NCI-H128 (cell line): ENCODE data around the gene ABCA7.
A peak's percentile ranks its signal among the peaks of the same experiment; 100 is the strongest.

ENCODE experiments used
- DNase-seq: peaks from one replicate; lab custom pipeline; 2025; ENCODE audit not compliant: unreplicated experiment; lab: John Stamatoyannopoulos, UW

ABCA7 gene

DNA sequence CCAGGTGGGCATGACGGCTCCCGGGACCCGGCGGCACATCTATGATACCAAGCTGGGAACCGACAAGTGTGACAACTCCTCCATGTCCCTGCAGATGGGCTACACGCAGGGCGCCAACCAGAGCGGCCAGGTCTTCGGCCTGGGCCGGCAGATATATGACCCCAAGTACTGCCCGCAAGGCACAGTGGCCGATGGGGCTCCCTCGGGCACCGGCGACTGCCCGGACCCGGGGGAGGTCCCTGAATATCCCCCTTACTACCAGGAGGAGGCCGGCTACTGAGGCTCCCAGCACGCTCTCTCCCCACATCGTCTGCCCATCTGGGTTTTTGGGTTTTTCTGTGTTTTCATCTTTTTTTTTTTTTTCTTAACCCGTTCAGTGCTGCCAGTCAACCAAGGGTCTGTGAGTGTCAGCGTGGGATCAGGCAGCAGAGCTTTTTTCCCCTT, 2.3 kb upstream of the ABCA7 start:
- no peak for DNase-seq

DNA sequence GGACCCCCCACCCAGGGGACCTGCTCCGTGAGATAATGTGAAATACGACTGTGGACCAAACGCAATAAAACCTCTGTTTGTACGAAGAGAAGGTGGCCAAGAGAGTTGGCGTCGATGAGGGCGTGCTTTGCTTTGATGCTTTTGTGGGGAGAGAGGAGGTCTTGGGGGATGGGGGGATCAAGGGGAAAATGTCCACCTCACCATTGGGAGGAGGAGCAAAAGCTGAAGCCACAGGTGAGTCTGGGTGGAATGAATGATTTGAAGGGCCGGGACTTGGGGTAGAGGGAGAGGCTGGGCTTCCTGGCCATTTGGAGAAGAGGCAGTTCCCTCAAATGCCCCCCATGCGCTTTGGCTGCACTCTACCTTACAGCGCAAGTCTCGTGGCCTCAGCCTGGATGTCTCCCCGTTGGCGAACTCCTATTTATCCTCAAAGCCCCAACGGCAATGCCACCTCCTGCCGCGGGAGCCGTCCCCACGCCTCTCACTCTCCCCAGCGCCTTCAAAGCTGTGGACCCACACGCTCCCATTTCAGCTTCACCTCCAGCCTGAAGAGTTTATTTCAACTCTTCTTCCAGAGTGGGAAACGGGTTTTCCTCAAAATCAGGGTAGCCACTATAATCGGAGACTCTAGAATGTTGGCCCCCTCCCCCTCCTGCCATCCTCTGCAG, 795 bp upstream of the ABCA7 start:
- no peak for DNase-seq

DNA sequence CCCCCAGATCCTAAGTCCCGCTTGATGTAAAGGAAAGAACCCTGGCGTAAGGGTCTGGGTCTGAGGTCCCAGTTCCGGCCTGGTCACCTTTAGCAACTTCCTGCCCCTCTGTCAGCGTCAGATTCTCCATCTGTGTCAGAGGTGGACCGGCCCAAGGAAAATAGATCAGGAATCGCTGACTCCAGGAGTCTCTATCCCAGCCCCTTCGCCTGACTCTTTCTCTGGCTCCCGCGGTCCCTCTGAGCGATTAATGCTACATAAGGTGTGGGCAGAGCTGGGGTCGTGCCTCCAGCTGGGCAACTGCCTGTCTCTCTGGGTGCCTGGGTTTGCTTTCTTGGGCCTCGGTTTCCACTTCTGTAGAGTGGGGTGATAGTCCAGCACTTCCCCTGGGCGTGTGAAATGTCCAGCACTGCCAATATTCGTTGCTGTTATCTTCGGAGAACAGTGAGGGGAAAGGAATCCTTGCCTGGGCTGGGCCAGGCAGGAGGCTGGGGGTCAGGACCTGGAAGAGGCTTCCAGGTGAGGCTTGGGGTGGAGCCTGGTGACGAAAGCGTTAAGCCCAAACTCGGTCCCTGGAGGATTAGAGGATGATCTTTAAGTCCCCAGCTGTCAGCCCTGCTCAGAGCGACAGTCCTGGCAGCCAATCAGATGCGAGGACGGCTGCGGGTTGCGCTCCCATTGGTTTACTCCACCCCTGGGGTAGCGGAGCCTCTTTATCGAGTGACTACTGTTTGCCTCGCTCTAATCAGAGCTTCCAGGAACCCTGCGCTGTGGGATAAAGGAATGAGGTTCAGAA, 767 bp downstream of the ABCA7 start:
- DNase-seq = peak; percentile 66

DNA sequence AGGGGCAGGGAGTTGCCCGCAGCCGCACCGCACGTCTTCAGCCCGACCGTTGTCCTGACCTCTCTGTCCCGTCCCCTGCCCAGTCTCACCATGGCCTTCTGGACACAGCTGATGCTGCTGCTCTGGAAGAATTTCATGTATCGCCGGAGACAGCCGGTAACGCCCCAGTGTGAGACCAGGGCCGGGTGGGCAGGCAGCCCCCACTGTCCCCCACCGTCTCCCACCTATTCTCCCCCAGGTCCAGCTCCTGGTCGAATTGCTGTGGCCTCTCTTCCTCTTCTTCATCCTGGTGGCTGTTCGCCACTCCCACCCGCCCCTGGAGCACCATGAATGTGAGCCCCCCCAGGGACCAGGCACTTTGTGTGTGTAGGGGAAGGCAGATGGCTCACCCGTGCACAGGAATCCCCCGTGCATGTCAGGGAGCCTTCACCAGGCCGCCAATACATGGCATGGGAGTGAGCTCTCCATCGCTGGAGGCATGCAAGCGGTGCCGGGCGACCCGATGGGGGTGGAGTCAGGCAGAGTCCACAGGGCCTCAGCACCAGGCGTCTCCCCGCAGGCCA, 1.4 kb downstream of the ABCA7 start:
- no peak for DNase-seq

DNA sequence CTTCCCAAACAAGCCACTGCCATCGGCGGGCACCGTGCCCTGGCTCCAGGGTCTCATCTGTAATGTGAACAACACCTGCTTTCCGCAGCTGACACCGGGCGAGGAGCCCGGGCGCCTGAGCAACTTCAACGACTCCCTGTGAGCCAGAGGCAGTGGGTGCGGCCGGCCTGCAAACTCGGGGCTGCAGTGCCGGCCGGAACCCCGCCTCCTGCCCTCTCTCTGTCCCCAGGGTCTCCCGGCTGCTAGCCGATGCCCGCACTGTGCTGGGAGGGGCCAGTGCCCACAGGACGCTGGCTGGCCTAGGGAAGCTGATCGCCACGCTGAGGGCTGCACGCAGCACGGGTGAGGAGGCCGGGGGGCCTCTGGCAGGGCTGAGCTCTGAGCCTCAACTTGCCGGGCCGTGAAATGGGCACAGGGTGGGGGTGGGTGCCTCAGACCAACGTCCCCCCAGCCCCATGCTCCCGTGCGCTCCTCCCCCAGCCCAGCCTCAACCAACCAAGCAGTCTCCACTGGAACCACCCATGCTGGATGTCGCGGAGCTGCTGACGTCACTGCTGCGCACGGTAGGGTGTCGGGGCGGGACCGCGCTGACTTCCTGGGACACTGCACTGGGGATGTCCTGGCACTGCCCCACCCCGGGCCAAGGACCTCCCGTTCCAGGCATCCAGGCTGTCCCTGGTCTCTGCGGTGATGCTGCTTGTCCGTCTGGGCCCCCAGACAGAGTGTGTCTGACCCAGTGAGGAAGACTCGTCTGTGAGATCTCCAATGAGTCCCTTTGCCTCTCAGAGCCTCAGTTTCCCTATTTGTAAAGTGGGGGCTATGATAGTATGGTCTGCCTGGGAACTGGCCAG, 2.2 kb downstream of the ABCA7 start:
- no peak for DNase-seq

DNA sequence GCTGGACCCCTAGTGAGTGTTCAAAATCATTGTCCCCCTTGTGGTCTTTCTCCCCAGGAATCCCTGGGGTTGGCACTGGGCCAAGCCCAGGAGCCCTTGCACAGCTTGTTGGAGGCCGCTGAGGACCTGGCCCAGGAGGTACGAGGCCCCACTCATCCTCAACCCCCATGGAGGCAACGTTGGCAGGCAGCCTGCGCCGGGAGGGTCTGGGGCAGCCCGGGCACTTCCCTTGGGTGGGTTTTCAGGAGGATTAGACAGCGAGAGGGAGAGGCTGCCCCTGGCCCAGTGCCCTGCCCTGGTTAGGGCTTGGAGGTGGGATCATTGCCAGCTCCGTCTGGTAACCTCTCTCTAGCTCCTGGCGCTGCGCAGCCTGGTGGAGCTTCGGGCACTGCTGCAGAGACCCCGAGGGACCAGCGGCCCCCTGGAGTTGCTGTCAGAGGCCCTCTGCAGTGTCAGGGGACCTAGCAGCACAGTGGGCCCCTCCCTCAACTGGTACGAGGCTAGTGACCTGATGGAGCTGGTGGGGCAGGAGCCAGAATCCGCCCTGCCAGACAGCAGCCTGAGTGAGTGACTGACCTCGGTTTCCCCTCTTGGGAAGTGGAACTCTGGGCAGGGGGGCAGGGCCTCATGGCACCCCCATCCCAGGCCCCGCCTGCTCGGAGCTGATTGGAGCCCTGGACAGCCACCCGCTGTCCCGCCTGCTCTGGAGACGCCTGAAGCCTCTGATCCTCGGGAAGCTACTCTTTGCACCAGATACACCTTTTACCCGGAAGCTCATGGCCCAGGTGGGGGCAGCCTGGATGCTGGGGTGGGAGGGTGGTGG, 3.0 kb downstream of the ABCA7 start:
- DNase-seq = no peak

DNA sequence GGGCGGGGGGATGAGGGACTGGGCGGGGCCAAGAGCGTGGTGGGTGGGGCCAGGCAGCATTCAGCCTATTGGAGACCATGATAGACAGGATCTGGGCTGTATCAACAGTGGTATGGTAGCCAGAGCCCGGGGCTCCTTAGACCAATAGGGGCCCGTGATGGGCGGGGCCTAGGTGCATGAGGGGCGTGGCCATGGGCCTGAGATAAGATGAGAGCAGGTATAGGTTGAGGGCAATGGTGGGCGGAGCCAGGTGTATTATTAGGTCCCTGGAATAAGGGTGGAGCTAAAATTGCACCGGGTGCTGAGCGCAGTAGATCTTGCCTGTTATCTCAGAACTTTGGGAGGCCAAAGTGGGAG, 5.3 kb downstream of the ABCA7 start:
- no peak for DNase-seq

DNA sequence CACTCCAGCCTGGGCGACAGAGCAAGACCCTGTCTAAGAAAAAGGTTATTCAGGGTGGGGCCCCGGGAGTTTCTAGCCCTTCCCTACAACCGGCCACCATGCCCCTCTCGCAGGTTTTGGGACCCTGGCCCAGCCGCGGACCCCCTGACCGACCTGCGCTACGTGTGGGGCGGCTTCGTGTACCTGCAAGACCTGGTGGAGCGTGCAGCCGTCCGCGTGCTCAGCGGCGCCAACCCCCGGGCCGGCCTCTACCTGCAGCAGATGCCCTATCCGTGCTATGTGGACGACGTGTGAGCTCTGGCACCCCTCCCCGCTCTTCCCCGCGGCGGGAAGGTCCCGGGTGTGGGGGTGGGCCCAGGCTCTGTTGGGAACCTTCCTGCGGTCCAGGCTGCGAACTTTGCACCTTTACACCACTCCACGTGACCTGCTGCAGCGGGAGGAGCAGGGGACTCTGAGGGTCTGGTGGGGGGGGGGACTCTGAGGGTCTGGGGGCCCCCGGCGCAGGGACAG, 6.3 kb downstream of the ABCA7 start:
- DNase-seq = no peak

DNA sequence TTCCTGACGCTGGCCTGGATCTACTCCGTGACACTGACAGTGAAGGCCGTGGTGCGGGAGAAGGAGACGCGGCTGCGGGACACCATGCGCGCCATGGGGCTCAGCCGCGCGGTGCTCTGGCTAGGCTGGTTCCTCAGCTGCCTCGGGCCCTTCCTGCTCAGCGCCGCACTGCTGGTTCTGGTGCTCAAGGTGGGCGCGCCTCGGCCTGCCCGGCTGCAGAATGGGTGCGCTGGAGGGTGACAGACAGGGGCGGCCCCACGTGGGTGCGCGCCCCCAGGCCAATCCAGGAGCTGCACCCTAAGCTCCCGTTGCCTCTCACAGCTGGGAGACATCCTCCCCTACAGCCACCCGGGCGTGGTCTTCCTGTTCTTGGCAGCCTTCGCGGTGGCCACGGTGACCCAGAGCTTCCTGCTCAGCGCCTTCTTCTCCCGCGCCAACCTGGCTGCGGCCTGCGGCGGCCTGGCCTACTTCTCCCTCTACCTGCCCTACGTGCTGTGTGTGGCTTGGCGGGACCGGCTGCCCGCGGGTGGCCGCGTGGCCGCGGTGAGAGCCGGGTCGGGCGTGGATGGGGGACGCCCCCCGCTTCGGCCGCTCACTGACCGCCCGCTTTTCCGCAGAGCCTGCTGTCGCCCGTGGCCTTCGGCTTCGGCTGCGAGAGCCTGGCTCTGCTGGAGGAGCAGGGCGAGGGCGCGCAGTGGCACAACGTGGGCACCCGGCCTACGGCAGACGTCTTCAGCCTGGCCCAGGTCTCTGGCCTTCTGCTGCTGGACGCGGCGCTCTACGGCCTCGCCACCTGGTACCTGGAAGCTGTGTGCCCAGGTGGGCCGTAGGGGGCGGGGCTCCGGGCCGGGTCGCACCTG, 7.2 kb downstream of the ABCA7 start:
- no peak for DNase-seq

DNA sequence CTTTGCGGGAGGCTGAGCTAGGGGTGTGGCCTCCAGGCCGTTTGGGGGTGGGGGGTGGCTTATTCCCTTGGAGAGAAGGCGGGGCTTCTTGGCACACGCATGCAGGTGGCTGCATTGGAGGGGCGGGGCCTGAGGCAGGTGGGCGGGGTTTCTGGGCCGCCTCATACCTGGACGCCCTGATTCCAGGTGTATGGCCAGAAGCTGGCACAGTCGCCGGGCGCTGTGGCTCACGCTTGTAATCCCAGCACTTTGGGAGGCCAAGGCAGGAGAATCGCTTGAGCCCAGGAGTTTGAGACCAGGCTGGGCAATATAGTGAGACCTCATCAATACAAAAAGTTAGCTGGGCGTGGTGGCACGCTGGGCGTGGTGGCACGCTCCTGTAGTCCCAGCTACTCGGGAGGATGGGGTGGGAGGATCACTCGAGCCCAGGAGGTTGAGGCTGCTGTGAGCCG, 7.8 kb downstream of the ABCA7 start:
- no peak for DNase-seq

DNA sequence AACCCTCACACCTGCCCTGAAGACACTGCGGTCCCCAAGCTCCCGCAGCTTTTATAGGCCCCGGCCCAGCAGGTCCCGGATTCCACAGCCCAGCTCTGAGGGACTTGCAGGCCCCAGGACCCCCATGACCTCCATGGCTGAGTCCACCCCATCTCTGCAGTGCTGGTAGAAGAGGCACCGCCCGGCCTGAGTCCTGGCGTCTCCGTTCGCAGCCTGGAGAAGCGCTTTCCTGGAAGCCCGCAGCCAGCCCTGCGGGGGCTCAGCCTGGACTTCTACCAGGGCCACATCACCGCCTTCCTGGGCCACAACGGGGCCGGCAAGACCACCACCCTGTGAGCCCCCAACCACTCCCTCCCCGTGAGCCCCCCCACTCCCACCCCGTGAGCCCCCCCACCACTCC, 9.2 kb downstream of the ABCA7 start:
- no peak for DNase-seq

DNA sequence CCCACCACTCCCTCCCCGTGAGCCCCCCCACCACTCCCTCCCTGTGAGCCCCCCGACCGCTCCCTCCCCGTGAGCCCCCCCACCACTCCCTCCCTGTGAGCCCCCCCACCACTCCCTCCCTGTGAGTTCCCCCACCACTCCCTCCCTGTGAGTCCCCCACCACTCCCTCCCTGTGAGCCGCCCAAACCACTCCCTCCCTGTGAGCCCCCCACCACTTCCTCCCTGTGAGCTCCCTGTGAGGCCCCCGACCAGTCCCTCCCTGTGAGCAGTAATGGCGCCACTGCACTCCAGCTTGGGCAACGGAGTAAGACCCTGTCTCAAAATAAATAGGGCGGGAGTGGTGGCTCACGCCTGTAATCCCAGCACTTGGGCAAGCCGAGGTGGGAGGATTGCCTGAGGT, 9.9 kb downstream of the ABCA7 start:
- DNase-seq = no peak

DNA sequence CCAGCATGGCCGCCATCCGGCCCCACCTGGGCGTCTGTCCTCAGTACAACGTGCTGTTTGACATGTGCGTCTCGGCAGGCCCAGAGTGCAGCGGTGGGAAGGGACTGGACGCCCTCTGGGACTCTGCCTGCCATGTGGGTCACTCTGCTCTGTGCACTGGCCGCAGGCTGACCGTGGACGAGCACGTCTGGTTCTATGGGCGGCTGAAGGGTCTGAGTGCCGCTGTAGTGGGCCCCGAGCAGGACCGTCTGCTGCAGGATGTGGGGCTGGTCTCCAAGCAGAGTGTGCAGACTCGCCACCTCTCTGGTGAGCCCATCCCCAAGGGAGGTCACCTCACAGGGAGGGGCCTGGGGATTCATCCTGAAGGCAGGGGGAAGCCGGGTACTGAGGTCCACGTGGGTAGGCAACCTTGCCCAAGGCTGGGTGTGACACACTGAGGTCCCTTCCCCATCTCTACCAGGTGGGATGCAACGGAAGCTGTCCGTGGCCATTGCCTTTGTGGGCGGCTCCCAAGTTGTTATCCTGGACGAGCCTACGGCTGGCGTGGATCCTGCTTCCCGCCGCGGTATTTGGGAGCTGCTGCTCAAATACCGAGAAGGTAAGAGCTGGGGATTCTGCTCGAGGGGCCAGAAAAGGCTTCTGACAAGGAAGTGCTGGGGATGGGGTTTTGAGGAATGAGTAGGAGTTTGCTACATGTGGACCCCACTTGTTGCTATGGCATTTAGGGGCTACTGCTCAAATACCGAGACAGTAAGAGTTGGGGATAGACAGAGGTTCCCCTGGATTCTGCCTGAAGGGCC, 11.3 kb downstream of the ABCA7 start:
- DNase-seq = no peak

DNA sequence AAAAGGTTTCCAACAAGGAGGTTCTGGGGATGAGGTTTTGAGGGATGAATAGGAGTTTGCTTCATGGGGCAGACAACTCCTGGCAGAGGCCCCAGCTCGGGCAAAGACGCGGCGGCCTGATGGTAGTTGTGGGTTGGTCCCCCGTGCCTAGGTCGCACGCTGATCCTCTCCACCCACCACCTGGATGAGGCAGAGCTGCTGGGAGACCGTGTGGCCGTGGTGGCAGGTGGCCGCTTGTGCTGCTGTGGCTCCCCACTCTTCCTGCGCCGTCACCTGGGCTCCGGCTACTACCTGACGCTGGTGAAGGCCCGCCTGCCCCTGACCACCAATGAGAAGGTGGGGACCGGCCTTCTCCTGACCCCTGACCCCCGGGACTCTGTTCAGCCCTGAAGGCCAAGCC, 11.9 kb downstream of the ABCA7 start:
- no peak for DNase-seq

DNA sequence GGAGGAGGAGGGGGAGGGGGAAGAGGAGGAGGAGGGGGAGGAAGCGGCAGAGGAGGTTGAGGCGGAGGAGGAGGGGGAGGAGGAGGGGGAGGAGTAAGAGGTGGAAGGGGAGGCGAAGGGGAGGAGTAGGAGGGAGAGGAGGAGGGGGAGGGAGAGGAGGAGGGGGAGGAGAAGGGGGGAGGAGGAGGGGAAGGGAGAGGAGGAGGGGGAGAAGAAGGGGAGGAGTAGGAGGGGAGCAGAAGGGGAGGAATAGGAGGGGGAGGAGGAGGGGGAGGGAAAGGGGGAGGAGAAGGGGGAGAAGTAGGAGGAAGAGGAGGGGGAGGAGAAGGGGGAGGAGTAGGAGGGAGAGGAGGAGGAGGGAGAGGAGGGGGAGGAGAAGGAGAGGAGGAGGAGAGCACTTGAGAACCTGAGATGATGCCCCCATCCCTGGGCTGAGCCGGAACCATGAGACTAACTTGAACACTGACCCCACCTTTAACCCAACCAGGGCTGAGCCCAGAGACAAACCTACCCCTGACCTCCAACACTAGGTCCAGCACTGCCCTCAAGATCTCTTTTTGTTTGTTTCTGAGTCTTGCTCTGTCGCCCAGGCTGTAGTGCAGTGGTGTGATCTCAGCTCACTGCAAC, 12.6 kb downstream of the ABCA7 start:
- no peak for DNase-seq

DNA sequence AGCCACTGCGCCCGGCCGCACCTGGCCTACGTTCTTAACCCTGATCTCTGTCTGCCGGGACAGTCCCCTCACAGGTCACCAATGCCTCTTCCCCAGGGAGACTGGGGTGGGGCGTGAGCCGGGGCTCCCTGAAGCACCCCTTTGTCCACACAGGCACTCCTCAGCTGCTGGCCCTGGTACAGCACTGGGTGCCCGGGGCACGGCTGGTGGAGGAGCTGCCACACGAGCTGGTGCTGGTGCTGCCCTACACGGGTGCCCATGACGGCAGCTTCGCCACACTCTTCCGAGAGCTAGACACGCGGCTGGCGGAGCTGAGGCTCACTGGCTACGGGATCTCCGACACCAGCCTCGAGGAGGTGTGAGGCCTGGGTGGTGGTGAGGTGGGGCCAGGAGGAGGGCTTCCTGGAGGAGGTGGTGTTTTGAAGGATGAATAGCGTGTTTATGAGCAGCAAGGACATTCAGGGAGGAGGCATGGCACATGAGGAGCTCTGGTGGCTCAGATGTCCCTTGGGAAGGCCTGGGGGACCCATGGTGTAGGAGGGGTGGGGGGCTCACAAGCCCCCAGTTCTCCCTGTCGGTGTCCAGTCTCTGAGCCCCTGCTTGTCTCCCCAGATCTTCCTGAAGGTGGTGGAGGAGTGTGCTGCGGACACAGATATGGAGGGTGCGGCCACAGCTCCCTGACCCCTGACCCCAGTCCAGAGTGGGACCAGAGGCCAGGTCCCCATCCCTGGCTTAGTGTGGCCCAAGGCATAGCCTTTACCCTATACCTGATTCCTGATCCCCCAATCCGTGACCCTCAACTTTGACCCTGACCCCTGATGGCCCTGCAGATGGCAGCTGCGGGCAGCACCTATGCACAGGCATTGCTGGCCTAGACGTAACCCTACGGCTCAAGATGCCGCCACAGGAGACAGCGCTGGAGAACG, 13.5 kb downstream of the ABCA7 start:
- DNase-seq = no peak
